Vagina (tissue), 2 donors: Measurements from ENCODE around the gene ROR2. TPM values are rescaled to one million over a fixed set of nuclear protein-coding genes. Genes with fewer than 3 reads are reported as not detected.
A peak's percentile ranks its signal among the peaks of the same experiment; 100 is the strongest.

ENCODE experiments used
- DNase-seq, 2 donors: peaks; one replicate each; pipeline ENCODE4 v3.0.0-alpha.2; 2017; ENCODE audit errors: extremely low spot score in 2 of 2
- H3K27ac ChIP-seq: fragments of 200-600 bp; sonication (generic); one replicate; pipeline ENCODE4 v1.5.1; 2019
- H3K27me3 ChIP-seq: fragments of 200-600 bp; sonication (generic); one replicate; pipeline ENCODE4 v1.5.1; 2019
- H3K36me3 ChIP-seq, 2 donors: fragments of 200-600 bp; sonication (generic); one replicate each; pipeline ENCODE4 v1.5.1; 2017 to 2019
- H3K4me1 ChIP-seq: fragments of 200-600 bp; sonication (generic); one replicate; pipeline ENCODE4 v1.5.1; 2019
- H3K4me3 ChIP-seq, 2 donors: fragments of 200-600 bp; sonication (generic); 1 replicate in 1 of 2; 2 replicates in 1 of 2; pipeline ENCODE4 v1.5.1; 2016 to 2019
- H3K9me3 ChIP-seq: fragments of 200-600 bp; sonication (generic); one replicate; pipeline ENCODE4 v1.5.1; 2019
- POLR2A ChIP-seq, 2 donors: fragments of 450-650 bp; IDR thresholded peaks; one replicate each; pipeline ENCODE4 v1.6.1; 2017; ENCODE audit warnings: antibody characterized with exemption in 2 of 2, mild to moderate bottlenecking in 2 of 2, moderate library complexity in 2 of 2
- POLR2AphosphoS5 ChIP-seq, 2 donors: sonication (generic); formaldehyde crosslinking; IDR thresholded peaks; one replicate each; pipeline ENCODE4 v1.9.0; 2017; ENCODE audit warnings: antibody characterized with exemption in 2 of 2, mild to moderate bottlenecking in 2 of 2, low read depth in 1 of 2; ENCODE audit not compliant: insufficient read depth in 1 of 2
- intact Hi-C: fragments of 100-400 bp; cut with DNase I; formaldehyde crosslinking; loops from one replicate; pipeline ENCODE4 v1.15.1; 2023
- total RNA-seq: library from RNA; depleted of rRNA; stranded (reverse); fragments of >200 nt; gene quantifications from one replicate; pipeline ENCODE4 v1.2.3, GENCODE V29; 2016
- TF ChIP-seq, protein P1 (sequence below), 3 experiments: fragments of 450-650 bp in 2 of 3; fragments of 200-600 bp in 1 of 3; sonication (generic) in 1 of 3; IDR thresholded peaks; one replicate each; pipeline ENCODE4 v1.5.1; 2017 to 2019; ENCODE audit warnings: antibody characterized with exemption in 3 of 3, mild to moderate bottlenecking in 2 of 3, moderate library complexity in 2 of 3

The ROR2 gene
- total RNA-seq, 1 donor from 2014 or later = 22.3 TPM

DNA sequence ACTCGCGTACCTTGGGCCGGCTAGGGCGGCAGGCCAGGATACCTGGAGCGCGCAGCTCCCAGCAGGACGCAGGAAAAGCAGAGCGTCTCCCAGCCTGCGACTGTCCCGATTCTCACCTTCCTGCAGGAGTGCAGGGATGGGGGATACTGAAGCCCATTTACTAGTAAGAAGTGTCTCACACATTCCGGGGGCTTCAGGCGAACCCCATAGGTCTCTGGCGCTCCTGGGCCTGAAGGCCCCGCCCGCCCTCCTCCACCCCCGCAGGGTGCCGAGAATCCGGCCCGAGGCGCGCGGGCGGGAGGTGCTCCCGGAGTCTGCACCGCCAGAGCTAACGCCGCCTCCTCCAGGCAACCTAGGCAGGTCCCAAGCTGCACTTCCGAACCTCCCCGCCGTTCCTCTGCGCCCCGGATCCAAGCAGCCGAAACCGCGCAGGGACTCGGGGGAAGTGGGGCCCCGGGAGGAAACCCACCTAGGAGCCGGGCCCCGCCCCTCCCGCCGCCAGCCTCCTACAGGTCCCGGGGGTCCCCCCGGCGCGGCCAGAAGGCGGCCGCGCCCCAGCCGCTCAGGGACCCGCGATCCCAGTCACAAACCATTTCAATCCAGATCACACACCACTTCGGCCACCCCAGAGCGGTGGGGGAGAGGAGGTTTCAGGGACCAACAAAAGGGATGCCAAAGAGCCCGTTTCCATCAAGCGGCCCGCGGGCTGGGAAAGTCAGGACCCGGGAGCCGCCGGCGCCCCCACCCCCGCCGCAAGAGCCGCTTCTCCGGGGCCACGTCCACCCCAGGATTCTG, 1.2 kb downstream of the ROR2 start:
- Histone ChIP-seq H3K4me1 (peaks cover 59% of the 10 kb centered on the region), H3K4me3 (peak overlapping the region; percentile 63 to 85), H3K36me3 (no peaks in the 10 kb centered on the region), H3K27ac (peak overlapping the region; percentile 87), H3K27me3 (no peaks in the 10 kb centered on the region), H3K9me3 (no peaks in the 10 kb centered on the region)
- intact Hi-C loops = loop anchor here (10.0 kb wide), 1 partner anchor 54 kb away; no protein-coding TSS in a partner anchor
- TF ChIP-seq, protein P1, sequence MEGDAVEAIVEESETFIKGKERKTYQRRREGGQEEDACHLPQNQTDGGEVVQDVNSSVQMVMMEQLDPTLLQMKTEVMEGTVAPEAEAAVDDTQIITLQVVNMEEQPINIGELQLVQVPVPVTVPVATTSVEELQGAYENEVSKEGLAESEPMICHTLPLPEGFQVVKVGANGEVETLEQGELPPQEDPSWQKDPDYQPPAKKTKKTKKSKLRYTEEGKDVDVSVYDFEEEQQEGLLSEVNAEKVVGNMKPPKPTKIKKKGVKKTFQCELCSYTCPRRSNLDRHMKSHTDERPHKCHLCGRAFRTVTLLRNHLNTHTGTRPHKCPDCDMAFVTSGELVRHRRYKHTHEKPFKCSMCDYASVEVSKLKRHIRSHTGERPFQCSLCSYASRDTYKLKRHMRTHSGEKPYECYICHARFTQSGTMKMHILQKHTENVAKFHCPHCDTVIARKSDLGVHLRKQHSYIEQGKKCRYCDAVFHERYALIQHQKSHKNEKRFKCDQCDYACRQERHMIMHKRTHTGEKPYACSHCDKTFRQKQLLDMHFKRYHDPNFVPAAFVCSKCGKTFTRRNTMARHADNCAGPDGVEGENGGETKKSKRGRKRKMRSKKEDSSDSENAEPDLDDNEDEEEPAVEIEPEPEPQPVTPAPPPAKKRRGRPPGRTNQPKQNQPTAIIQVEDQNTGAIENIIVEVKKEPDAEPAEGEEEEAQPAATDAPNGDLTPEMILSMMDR (IDR thresholded peaks at IDR 0.05) = peak in 1 of 3 experiments; percentile 34
- no peak for TF ChIP-seq POLR2A (IDR thresholded peaks at IDR 0.05)
- peak in 1 of 2 donors; percentile 53 for TF ChIP-seq POLR2AphosphoS5 (IDR thresholded peaks at IDR 0.05; ENCODE audit: insufficient read depth in 1 of 2, low read depth in 1 of 2)
- DNase-seq = peak in 1 of 2 donors; percentile 89

DNA sequence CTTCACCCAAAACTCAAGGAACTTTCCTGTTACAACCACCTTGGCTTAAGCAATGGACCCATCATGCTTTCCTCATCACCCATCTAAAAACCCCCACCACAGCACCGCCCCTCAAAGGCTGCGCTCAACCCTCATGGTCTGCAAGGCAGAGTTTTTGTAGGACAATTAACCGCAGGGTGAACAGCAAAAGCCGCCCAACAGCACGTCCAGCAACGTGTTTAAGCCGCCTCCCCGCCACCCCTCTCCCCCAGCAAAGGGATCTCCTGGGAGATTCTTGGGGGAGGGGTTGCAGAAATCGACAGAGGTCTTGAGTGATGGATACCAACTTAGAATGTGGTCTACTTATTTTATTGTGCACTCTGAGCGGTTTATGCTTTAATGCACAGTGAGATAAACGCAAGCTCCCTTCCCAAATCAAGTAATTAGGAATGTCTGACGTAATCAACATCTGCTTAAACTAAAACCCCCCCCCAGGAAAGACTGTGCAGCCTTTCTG, 1.9 kb downstream of the ROR2 start:
- Histone ChIP-seq H3K27me3 (no peaks in the 10 kb centered on the region), H3K36me3 (no peaks in the 10 kb centered on the region), H3K9me3 (no peaks in the 10 kb centered on the region), H3K4me3 (peak overlapping the region; percentile 63 to 85), H3K4me1 (peaks cover 59% of the 10 kb centered on the region), H3K27ac (peak overlapping the region; percentile 87)
- DNase-seq = peak in 1 of 2 donors; percentile 86
- intact Hi-C loops = loop anchor here (10.0 kb wide), 1 partner anchor 53 kb away; no protein-coding TSS in a partner anchor
- TF ChIP-seq POLR2A (IDR thresholded peaks at IDR 0.05) = no peak
- TF ChIP-seq, protein P1 (IDR thresholded peaks at IDR 0.05) = no peak
- no peak for TF ChIP-seq POLR2AphosphoS5 (IDR thresholded peaks at IDR 0.05; ENCODE audit: insufficient read depth in 1 of 2, low read depth in 1 of 2)

DNA sequence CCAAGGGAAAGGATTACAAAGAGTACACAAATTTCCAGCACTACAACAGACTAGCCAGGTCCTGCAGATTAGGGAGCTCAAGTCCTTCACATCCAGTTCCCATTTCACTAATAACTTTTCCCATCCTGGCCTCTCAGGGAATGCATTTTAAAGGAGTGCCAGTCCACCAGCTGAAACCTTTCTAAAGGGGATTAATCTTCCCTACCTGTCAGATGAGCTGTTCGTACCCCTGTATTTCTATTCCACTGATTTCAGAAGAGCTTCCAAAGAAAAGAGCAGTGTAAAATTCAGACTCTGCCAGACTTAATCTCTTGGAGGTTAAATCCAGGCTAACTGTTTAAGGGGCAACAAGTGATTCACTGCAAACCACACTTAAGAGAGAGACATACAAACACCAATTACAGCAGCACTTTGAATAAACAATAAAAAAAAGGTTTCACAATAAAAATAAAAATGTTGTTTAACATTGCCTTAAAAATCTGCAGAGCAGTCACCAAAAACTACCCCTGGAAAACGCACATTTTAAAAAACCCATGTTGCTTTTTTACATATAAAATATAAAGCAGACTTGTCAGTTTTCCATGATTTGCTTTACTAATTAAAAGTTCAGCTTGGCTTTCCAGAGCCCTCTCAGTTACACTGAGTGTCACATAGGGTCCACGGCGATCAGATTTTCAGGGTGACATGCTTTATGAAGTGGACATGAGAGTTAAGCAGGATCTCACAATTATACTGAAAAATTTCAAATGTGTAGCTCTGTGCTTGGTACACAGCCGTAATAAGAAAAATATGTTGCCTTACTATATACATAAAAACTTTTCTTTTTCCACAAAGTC, 3.2 kb downstream of the ROR2 start:
- intact Hi-C loops = loop anchor here (10.0 kb wide), 1 partner anchor 52 kb away; no protein-coding TSS in a partner anchor
- TF ChIP-seq POLR2AphosphoS5 (IDR thresholded peaks at IDR 0.05; ENCODE audit: insufficient read depth in 1 of 2, low read depth in 1 of 2) (no peak), POLR2A (IDR thresholded peaks at IDR 0.05) (no peak)
- TF ChIP-seq, protein P1 (IDR thresholded peaks at IDR 0.05) = no peak
- Histone ChIP-seq H3K36me3 (no peaks in the 10 kb centered on the region), H3K4me3 (peak overlapping the region in 1 of 2 donors; percentile 2), H3K27ac (peak overlapping the region; percentile 87), H3K9me3 (no peaks in the 10 kb centered on the region), H3K4me1 (peaks cover 59% of the 10 kb centered on the region), H3K27me3 (no peaks in the 10 kb centered on the region)
- DNase-seq = peak in 1 of 2 donors; percentile 52

DNA sequence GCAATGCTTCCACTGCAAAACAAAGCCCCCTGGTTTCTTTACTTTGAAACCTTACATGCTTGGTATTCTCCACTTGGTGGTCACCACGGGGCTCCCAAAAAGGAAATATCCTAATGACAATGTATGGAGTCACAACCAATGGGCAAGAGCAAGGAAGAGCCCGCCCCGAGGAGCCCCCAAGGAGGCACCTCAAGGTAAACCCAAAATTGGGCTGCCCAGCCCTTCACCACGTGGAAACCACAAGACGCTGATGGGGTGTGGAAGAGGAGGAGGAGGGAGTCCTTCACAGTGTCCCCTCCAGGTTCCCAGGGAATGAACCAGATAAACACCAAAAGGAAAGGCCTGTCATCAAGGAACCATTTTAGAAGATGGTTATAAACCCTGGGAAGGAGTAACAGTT, 3.8 kb downstream of the ROR2 start:
- Histone ChIP-seq H3K9me3 (no peaks in the 10 kb centered on the region), H3K36me3 (no peaks in the 10 kb centered on the region), H3K4me1 (peaks cover 58% of the 10 kb centered on the region), H3K27me3 (no peaks in the 10 kb centered on the region), H3K4me3 (peak overlapping the region; percentile 2 to 6), H3K27ac (peak overlapping the region; percentile 76)
- intact Hi-C loops = loop anchor here (10.0 kb wide), 1 partner anchor 51 kb away; no protein-coding TSS in a partner anchor
- peak in 1 of 2 donors; percentile 75 for DNase-seq
- TF ChIP-seq POLR2AphosphoS5 (IDR thresholded peaks at IDR 0.05; ENCODE audit: insufficient read depth in 1 of 2, low read depth in 1 of 2) = no peak
- TF ChIP-seq, protein P1 (IDR thresholded peaks at IDR 0.05) = no peak
- no peak for TF ChIP-seq POLR2A (IDR thresholded peaks at IDR 0.05)
